Calu3 (cell line): ENCODE data around the gene OSTM1. TPM values are rescaled to one million over a fixed set of nuclear protein-coding genes. Genes with fewer than 3 reads are reported as not detected.
A peak's percentile ranks its signal among the peaks of the same experiment; 100 is the strongest.

Experiments used
- BruUV-seq: library from RNA; stranded (reverse); fragments of 400-500 nt; replicated peaks from 2 replicates; lab custom pipeline; 2021; lab: Mats Ljungman, UMichigan
- CTCF ChIA-PET: fragments of 300-600 bp; sonication (Branson Sonifier 250); formaldehyde crosslinking; loops from one replicate; lab custom pipeline; 2022; ENCODE audit warnings: antibody characterized with exemption; lab: Charles Lee
- DNase-seq: peaks from one replicate; pipeline ENCODE4 v3.0.0; 2022
- H3K27ac Mint-ChIP-seq: one replicate; pipeline ENCODE4 v1.8.0; 2022; ENCODE audit warnings: mixed read lengths; ENCODE audit not compliant: unreplicated experiment
- H3K27me3 Mint-ChIP-seq: one replicate; pipeline ENCODE4 v1.8.0; 2022; ENCODE audit warnings: mixed read lengths; ENCODE audit not compliant: unreplicated experiment
- H3K36me3 Mint-ChIP-seq: one replicate; pipeline ENCODE4 v1.8.0; 2022; ENCODE audit warnings: mild to moderate bottlenecking, moderate library complexity, mixed read lengths; ENCODE audit not compliant: insufficient read depth, unreplicated experiment
- H3K4me1 Mint-ChIP-seq: one replicate; pipeline ENCODE4 v1.8.0; 2022; ENCODE audit warnings: mild to moderate bottlenecking, low read depth, mixed read lengths; ENCODE audit not compliant: unreplicated experiment
- H3K4me3 Mint-ChIP-seq: one replicate; pipeline ENCODE4 v1.8.0; 2022; ENCODE audit warnings: mild to moderate bottlenecking, low read depth, moderate library complexity, mixed read lengths; ENCODE audit not compliant: unreplicated experiment
- H3K9me3 Mint-ChIP-seq: one replicate; pipeline ENCODE4 v1.8.0; 2022; ENCODE audit warnings: low read depth, mixed read lengths; ENCODE audit not compliant: unreplicated experiment
- CTCF ChIP-seq: fragments of 200-600 bp; IDR thresholded peaks from one replicate; pipeline ENCODE4 v1.8.0; 2022; ENCODE audit warnings: antibody characterized with exemption; ENCODE audit not compliant: unreplicated experiment
- intact Hi-C: fragments of 100-400 bp; cut with micrococcal nuclease; formaldehyde crosslinking; loops from one replicate; pipeline ENCODE4 v1.10.0; 2022; ENCODE audit not compliant: unreplicated experiment
- total RNA-seq: library from RNA; stranded (reverse); gene quantifications from 2 replicates; pipeline ENCODE4 v1.2.3, GENCODE V29; 2022

The OSTM1 gene
- total RNA-seq, 1 experiment from 2014 or later: 30.5 TPM

GRCh38 chr6:108114841-108115597, 40.5 kb upstream of the OSTM1 start:
- intact Hi-C loops: loop anchor here (5.0 kb wide), 2 partner anchors 47 to 247 kb away; no protein-coding TSS in a partner anchor
- Mint-ChIP-seq H3K27ac (peak overlapping the region; percentile 24), H3K4me1 (peaks cover 22% of the 10 kb centered on the region), H3K36me3 (peaks cover 21% of the 10 kb centered on the region), H3K4me3 (peak overlapping the region; percentile 88), H3K27me3 (peaks cover 65% of the 10 kb centered on the region), H3K9me3 (no peaks in the 10 kb centered on the region)
- CTCF ChIA-PET: interaction anchor here (0.7 to 1.8 kb wide), 4 partner anchors 61 to 390 kb away, joined by 3 to 11 read pairs (median 4); no protein-coding TSS in a partner anchor
- peak; percentile 29 for TF ChIP-seq CTCF
- DNase-seq: peak; percentile 54
- no TSS peak for BruUV-seq

- intact Hi-C loops: loop anchor here (1.0 to 5.0 kb wide), 3 partner anchors 248 to 412 kb away; no protein-coding TSS in a partner anchor
- peak; percentile 50 for TF ChIP-seq CTCF
- CTCF ChIA-PET: interaction anchor here (0.8 to 1.8 kb wide), 4 partner anchors 55 to 378 kb away, joined by 3 to 11 read pairs (median 5); no protein-coding TSS in a partner anchor
- BruUV-seq: no TSS peak
- DNase-seq: peak; percentile 64
- Mint-ChIP-seq H3K4me1 (peaks cover 22% of the 10 kb centered on the region), H3K4me3 (no peak overlapping the region), H3K9me3 (no peaks in the 10 kb centered on the region), H3K27me3 (peaks cover 65% of the 10 kb centered on the region), H3K36me3 (peaks cover 21% of the 10 kb centered on the region), H3K27ac (no peak overlapping the region)
These were observed 39.3 kb upstream of the OSTM1 start for GRCh38 chr6:108113557-108114519.

- H3K36me3 Mint-ChIP-seq: no peaks in the 10 kb centered on the region
- no peaks in the 10 kb centered on the region for H3K9me3 Mint-ChIP-seq
- no peak overlapping the region for H3K27ac Mint-ChIP-seq
- TF ChIP-seq CTCF: no peak
- BruUV-seq: no TSS peak
- H3K4me3 Mint-ChIP-seq: no peak overlapping the region
- intact Hi-C loops: no loop called here
- H3K27me3 Mint-ChIP-seq: peaks cover 26% of the 10 kb centered on the region
- DNase-seq: no peak
- H3K4me1 Mint-ChIP-seq: no peaks in the 10 kb centered on the region
- CTCF ChIA-PET: no interaction called here
These were observed 33.8 kb upstream of the OSTM1 start for GRCh38 chr6:108108374-108108773.

- Mint-ChIP-seq H3K4me1 (no peaks in the 10 kb centered on the region), H3K9me3 (no peaks in the 10 kb centered on the region), H3K4me3 (no peak overlapping the region), H3K27me3 (peaks cover 17% of the 10 kb centered on the region), H3K36me3 (no peaks in the 10 kb centered on the region), H3K27ac (no peak overlapping the region)
- CTCF ChIA-PET: no interaction called here
- DNase-seq: no peak
- BruUV-seq: no TSS peak
- TF ChIP-seq CTCF: no peak
- intact Hi-C loops: no loop called here
These were observed 32.6 kb upstream of the OSTM1 start for GRCh38 chr6:108107102-108107501.
